SK-N-SH treated with all-trans-retinoic acid at 6 μM for 48 hours (cell line): ENCODE data around the gene PAPPA2.
A peak's percentile ranks its signal among the peaks of the same experiment; 100 is the strongest.

ENCODE experiments used
- ATAC-seq: fragments of 200-7000 bp; cut with Tn5 transposase; 3 replicates; pipeline ENCODE4 v1.9.1; 2020; ENCODE audit warnings: mild to moderate bottlenecking, moderate library complexity
- ARNTL ChIP-seq: fragments of 450-650 bp; formaldehyde crosslinking; IDR thresholded peaks from 2 replicates; pipeline ENCODE4 v1.5.0; 2020; ENCODE audit warnings: low read depth, mild to moderate bottlenecking, moderate library complexity, borderline replicate concordance
- BACH2 ChIP-seq: fragments of 250-450 bp; sonication (Bioruptor Pico); IDR thresholded peaks from 2 replicates; pipeline ENCODE4 v1.9.0; 2021; ENCODE audit warnings: mild to moderate bottlenecking, borderline replicate concordance
- CREB5 ChIP-seq: fragments of 250-450 bp; sonication (Bioruptor Pico); IDR thresholded peaks from 2 replicates; pipeline ENCODE4 v1.5.1; 2020; ENCODE audit warnings: low read depth, mild to moderate bottlenecking, moderate library complexity
- CSDC2 ChIP-seq: fragments of 250-450 bp; sonication (Bioruptor Pico); IDR thresholded peaks from 2 replicates; pipeline ENCODE4 v1.5.0; 2020; ENCODE audit warnings: mild to moderate bottlenecking, moderate library complexity
- GLIS3 ChIP-seq: fragments of 250-450 bp; sonication (Bioruptor Pico); IDR thresholded peaks from 2 replicates; pipeline ENCODE4 v1.5.0; 2020; ENCODE audit warnings: mild to moderate bottlenecking, moderate library complexity
- ISL1 ChIP-seq: fragments of 250-450 bp; sonication (Bioruptor Pico); IDR thresholded peaks from 2 replicates; pipeline ENCODE4 v2.1.2; 2022; ENCODE audit warnings: mild to moderate bottlenecking, moderate library complexity
- OSR1 ChIP-seq: fragments of 250-450 bp; sonication (Bioruptor Pico); IDR thresholded peaks from 2 replicates; pipeline ENCODE4 v1.8.0; 2022; ENCODE audit warnings: moderate library complexity, mild to moderate bottlenecking, inconsistent platforms
- PATZ1 ChIP-seq: fragments of 250-450 bp; sonication (Bioruptor Pico); IDR thresholded peaks from 2 replicates; pipeline ENCODE4 v1.8.0; 2020; ENCODE audit warnings: mild to moderate bottlenecking, moderate library complexity, borderline replicate concordance
- POU6F1 ChIP-seq: fragments of 250-450 bp; sonication (Bioruptor Pico); IDR thresholded peaks from 2 replicates; pipeline ENCODE4 v1.8.0; 2021; ENCODE audit warnings: low read depth, mild to moderate bottlenecking, moderate library complexity, borderline replicate concordance
- PPARA ChIP-seq: fragments of 250-450 bp; sonication (Bioruptor Pico); IDR thresholded peaks from 2 replicates; pipeline ENCODE4 v1.5.0; 2020; ENCODE audit warnings: mild to moderate bottlenecking, borderline replicate concordance
- RARB ChIP-seq: fragments of 250-450 bp; sonication (Bioruptor Pico); IDR thresholded peaks from 2 replicates; pipeline ENCODE4 v1.8.0; 2021; ENCODE audit warnings: mild to moderate bottlenecking, moderate library complexity
- SNAI2 ChIP-seq: fragments of 250-450 bp; sonication (Bioruptor Pico); IDR thresholded peaks from 2 replicates; pipeline ENCODE4 v1.5.0; 2020; ENCODE audit warnings: mild to moderate bottlenecking, moderate library complexity
- TOX ChIP-seq: fragments of 250-450 bp; sonication (Bioruptor Pico); IDR thresholded peaks from 2 replicates; pipeline ENCODE4 v1.8.0; 2021; ENCODE audit warnings: mild to moderate bottlenecking, moderate library complexity, borderline replicate concordance
- TSHZ2 ChIP-seq: fragments of 250-450 bp; sonication (Bioruptor Pico); IDR thresholded peaks from 2 replicates; pipeline ENCODE4 v1.5.0; 2020; ENCODE audit warnings: mild to moderate bottlenecking, moderate library complexity
- ZC3H10 ChIP-seq: fragments of 250-450 bp; sonication (Bioruptor Pico); IDR thresholded peaks from 2 replicates; pipeline ENCODE4 v1.5.1; 2021; ENCODE audit warnings: mild to moderate bottlenecking, moderate library complexity
- ZNF565 ChIP-seq: fragments of 450-650 bp; formaldehyde crosslinking; conservative IDR thresholded peaks from 2 replicates; pipeline ENCODE4 v1.5.0; 2020; ENCODE audit warnings: low read depth, mild to moderate bottlenecking, moderate library complexity
- ZNF70 ChIP-seq: fragments of 450-650 bp; formaldehyde crosslinking; IDR thresholded peaks from 2 replicates; pipeline ENCODE4 v1.5.0; 2020; ENCODE audit warnings: mild to moderate bottlenecking, moderate library complexity

The PAPPA2 gene

GRCh38 chr1:176512966-176513365 is 50.0 kb downstream of the PAPPA2 start:
- no peak for ATAC-seq
- no peak for TF ChIP-seq PATZ1 (CRISPR knock-in tag)
- no peak for TF ChIP-seq TSHZ2 (CRISPR knock-in tag)
- no peak for TF ChIP-seq ZC3H10 (CRISPR knock-in tag)
- TF ChIP-seq OSR1 (CRISPR knock-in tag), result no peak
- no peak for TF ChIP-seq RARB (CRISPR knock-in tag)
- TF ChIP-seq CREB5 (CRISPR knock-in tag), result no peak
- TF ChIP-seq POU6F1 (CRISPR knock-in tag), result no peak
- TF ChIP-seq BACH2, result no peak
- no peak for TF ChIP-seq CSDC2 (CRISPR knock-in tag)
- TF ChIP-seq, all 23 proteins: peak for 0

- no peak for TF ChIP-seq PATZ1 (CRISPR knock-in tag)
- TF ChIP-seq SNAI2, result 0 out of 2 replicates have a peak, but pooled peaks have one; percentile 6
- TF ChIP-seq TOX (CRISPR knock-in tag), result no peak
- TF ChIP-seq GLIS3, result no peak
- TF ChIP-seq ISL1 (CRISPR knock-in tag), result peak; percentile 79
- TF ChIP-seq, all 23 proteins: peak for 2
- ATAC-seq, result no peak
Observed at GRCh38 chr1:176515310-176515709, 52.3 kb downstream of the PAPPA2 start.

GRCh38 chr1:176517484-176517883 is 54.5 kb downstream of the PAPPA2 start:
- ATAC-seq, result no peak
- no peak for TF ChIP-seq BACH2
- TF ChIP-seq CSDC2 (CRISPR knock-in tag), result no peak
- no peak for TF ChIP-seq CREB5 (CRISPR knock-in tag)
- TF ChIP-seq, all 23 proteins: peak for 0

- no peak for ATAC-seq
- TF ChIP-seq ZNF70 (CRISPR knock-in tag) (no peak), ZNF565 (CRISPR knock-in tag) (no peak), CREB5 (CRISPR knock-in tag) (no peak), CSDC2 (CRISPR knock-in tag) (no peak), TSHZ2 (CRISPR knock-in tag) (no peak), ARNTL (CRISPR knock-in tag) (no peak), PPARA (no peak)
- TF ChIP-seq, all 23 proteins: peak for 0
Observed at GRCh38 chr1:176521211-176521610, 58.2 kb downstream of the PAPPA2 start.
